ENCODE measurements around the gene EFTUD2. TPM values are rescaled to one million over a fixed set of nuclear protein-coding genes. Genes with fewer than 3 reads are reported as not detected.
"Not testable (repeated sequence)": the region's sequence is repeated elsewhere in the genome, so short reads cannot be mapped to it uniquely, and the experiment has no call there.

Gene EFTUD2
- 100 to 1,000 TPM in 1 of 12 donors, 10 to 100 TPM in 10, not detected in 1; 59.8 to 132 (median 68.8) TPM for polyA plus RNA-seq (ENCODE audit: insufficient read length in 12 of 12)
- long read RNA-seq, donor 1, full-length matches to known transcripts = 1 of 1 reads
- long read RNA-seq, donor 1, partial matches to known transcripts = 0 of 1 reads
- long read RNA-seq, donor 1, other reads (novel, unspliced or antisense) = 0 of 1 reads
- long read RNA-seq, donor 2, full-length matches to known transcripts = 7 of 19 reads
- long read RNA-seq, donor 2, partial matches to known transcripts = 12 of 19 reads
- long read RNA-seq, donor 2, other reads (novel, unspliced or antisense) = 0 of 19 reads
- long read RNA-seq, donor 3, full-length matches to known transcripts = 5 of 5 reads
- long read RNA-seq, donor 3, partial matches to known transcripts = 0 of 5 reads
- long read RNA-seq, donor 3, other reads (novel, unspliced or antisense) = 0 of 5 reads
- long read RNA-seq, donor 4, full-length matches to known transcripts = 2 of 2 reads
- long read RNA-seq, donor 4, partial matches to known transcripts = 0 of 2 reads
- long read RNA-seq, donor 4, other reads (novel, unspliced or antisense) = 0 of 2 reads
- long read RNA-seq, donor 5, full-length matches to known transcripts = 10 of 10 reads
- long read RNA-seq, donor 5, partial matches to known transcripts = 0 of 10 reads
- long read RNA-seq, donor 5, other reads (novel, unspliced or antisense) = 0 of 10 reads
- long read RNA-seq, donor 6, full-length matches to known transcripts = 6 of 6 reads
- long read RNA-seq, donor 6, partial matches to known transcripts = 0 of 6 reads
- long read RNA-seq, donor 6, other reads (novel, unspliced or antisense) = 0 of 6 reads
- long read RNA-seq, donor 7, full-length matches to known transcripts = 5 of 5 reads
- long read RNA-seq, donor 7, partial matches to known transcripts = 0 of 5 reads
- long read RNA-seq, donor 7, other reads (novel, unspliced or antisense) = 0 of 5 reads
- long read RNA-seq, donor 8, full-length matches to known transcripts = 7 of 7 reads
- long read RNA-seq, donor 8, partial matches to known transcripts = 0 of 7 reads
- long read RNA-seq, donor 8, other reads (novel, unspliced or antisense) = 0 of 7 reads
- long read RNA-seq, donor 9, full-length matches to known transcripts = 1 of 1 reads
- long read RNA-seq, donor 9, partial matches to known transcripts = 0 of 1 reads
- long read RNA-seq, donor 9, other reads (novel, unspliced or antisense) = 0 of 1 reads
- long read RNA-seq, donor 10, full-length matches to known transcripts = 7 of 7 reads
- long read RNA-seq, donor 10, partial matches to known transcripts = 0 of 7 reads
- long read RNA-seq, donor 10, other reads (novel, unspliced or antisense) = 0 of 7 reads
- long read RNA-seq, donor 11, full-length matches to known transcripts = 6 of 6 reads
- long read RNA-seq, donor 11, partial matches to known transcripts = 0 of 6 reads
- long read RNA-seq, donor 11, other reads (novel, unspliced or antisense) = 0 of 6 reads

DNA sequence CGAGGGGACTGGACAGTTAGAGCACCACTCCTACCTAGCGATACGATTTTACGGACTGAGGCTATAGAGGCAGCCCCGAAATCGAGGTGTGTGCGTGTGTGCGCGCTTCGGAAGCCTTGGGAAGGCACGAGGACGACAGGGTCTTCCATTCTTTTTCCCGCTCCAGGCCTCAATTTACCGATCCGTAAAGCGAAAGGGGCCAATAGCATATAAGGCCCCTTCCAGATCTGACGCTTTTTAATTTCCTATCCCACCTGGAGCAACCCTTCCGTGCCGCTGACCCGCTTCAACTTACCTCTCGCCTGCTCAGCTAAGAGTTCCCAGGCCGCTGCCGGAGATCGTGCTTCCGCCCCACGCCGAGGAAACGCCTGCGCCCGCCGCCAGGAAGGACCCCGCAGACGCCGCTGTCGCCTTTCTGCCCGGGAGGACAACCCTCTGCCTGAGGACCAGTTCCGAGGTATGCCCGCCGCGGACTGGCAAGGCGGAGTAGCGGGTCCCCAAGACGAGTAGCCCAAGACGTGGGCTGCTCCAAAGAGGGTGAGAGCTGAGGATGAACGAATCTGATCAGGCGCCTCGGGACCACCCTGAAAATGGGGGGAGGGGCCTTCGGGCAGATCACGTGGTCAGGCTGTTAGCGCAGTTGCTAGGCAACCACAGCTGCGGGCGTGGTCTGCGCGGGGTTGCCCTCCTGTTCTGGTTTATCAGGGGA, at the start of gene EFTUD2:
TSS of gene EFTUD2 (minus strand) at position 372 of the 709 bp plus-strand sequence. CDS start 4,924 bp downstream, outside the sequence.
- peak; percentile 96 for DNase-seq

DNA sequence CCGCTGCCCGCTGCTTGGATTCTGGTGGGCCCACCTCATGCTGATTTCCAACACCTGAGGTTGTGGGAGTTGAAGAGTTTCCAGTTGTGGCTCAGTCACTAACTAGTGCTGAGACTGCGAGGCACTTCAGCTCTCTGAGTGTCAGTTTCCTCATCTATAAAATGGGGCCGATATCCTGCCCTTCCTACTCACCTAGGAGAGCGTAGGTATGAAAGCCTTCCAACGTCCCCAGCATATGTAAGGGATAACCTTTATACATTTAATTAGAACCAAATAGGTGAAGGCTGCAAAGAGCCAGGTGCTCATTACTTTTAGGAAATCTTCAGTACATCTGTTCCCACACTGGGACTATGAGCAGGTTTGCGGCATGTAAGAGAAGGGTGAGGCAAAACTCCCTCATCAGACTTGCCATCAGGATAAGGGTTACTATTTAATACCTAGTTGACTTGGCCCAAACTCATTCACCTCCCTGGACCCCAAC, 49.1 kb upstream of the EFTUD2 start:
- no peak for DNase-seq

DNA sequence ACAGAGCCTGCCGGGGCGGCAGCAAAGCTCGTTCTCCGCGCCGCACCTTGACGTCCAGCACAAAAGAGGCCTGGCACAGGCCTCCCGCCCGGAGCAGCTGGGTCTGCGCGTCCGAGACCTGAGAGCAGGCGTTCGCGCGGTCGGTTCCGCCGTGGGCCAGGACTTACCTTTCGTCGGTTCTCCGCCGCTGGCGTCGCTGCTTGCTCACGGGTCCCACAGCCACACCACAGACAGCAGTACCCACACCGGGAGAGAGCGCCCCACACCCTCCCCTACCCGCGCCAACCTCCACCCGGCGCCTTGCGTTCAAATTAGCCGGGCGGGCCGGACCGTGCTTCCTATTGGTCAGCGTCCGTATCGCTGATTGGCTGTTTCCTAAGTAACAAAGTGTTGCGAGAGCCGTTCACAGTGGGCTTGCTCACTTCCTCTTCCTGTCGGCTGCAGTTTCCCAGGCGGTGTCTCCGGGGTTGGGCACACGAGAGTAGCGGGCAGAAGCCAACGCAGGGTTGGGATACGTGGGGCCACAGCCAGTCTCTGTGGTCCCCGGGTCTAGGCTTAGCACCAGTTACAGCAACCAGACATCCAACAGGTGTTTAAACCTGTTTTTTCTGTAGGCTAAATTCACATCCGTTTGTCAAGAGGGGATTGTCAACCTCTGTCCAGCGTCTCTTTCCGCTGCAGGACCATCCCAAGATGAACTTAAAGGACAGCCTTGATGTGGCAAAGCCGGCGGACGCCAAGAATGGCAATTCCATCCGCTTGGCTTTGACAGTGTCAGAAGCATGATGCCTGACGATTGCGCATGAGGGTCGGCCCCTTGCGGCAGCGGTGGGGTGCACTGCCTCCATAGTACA, 48.4 kb upstream of the EFTUD2 start, which contains the start of gene KIF18B:
TSS of gene KIF18B (minus strand) at position 313 of the 854 bp plus-strand sequence. CDS start 11,429 bp downstream, outside the sequence.
- DNase-seq = peak; percentile 92

DNA sequence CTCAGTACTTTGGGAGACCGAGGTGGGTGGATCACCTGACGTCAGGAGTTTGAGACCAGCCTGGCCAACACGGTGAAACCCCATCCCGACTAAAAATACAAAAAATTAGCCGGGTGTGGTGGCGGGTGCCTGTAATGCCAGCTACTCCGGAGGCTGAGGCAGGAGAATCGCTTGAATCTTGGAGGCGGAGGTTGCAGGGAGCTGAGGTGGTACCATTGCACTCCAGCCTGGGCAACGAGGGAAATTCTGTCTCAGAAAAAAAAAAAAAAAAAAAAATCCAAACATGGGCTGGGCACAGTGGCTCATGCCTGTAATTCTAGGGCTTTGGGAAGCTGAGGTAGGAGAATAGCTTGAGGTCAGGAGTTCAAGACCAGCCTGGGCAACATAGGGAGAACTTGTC, 46.4 kb upstream of the EFTUD2 start:
- DNase-seq = not testable (repeated sequence)

DNA sequence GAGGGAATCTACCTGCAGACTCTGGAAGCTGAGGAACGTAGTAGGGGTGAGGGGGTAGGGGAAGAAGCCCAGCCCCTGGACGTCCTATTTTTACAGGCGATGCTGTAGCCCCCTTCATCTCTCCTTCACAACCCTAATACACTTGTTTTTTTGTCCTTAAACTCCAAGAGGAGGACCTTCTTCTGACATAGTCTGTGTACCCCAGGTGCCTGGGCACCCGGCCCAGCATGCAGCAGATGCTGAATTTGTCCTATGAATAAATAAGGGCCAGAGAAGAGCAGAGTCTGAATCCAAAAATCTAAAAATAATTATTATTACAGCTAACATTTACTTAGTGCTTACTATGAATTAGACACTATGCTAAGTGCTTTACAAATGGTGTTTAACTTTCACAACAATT, 43.2 kb upstream of the EFTUD2 start:
- DNase-seq = no peak

DNA sequence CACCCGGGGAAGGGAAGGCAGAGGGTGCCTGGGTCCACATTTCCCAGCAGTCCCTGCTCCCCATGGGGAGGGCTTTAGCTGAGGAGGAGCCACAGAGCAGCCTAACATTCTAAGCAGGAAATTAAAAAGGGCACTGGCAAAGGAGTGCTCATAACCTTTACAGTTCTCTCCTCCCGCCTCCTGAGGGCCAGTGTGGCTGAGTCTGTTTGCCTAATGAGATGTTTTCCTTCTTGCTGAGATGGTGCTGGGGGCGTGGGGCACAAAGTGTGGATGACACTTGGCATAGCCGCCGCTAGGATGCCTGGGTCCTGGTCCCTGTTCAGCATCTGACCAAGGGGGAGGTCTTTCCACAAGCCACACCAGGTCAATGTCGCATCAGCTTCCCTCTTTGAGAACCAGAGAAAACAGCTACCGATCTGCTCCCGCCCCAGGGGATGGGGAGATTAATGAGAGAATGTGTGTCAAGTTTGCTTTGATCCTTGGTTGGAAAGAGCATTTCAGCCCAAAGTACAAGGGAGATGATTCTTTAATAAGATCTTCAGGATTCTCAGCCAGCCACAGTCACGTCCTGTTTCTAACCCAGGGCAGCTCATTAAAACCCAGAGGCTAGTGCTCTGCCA, 42.6 kb upstream of the EFTUD2 start:
- no peak for DNase-seq

DNA sequence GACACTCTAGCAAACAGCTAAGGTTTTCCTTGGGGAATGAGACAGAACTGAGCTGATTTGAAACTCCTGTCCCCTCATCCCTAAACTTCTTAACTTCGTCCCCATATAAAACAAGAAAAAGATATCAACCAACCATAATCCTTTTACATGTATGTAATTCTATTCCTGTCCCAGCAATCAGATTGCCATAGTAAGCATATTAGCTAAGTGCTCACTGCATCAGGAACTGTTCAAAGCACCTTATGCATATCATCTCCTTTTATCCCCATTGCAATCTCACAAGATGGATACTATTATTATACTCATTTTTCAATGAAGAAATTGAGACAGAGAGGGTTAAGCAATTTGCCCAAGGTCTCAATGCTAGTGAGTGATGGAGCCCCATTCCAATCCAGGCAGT, 41.5 kb upstream of the EFTUD2 start:
- no peak for DNase-seq

DNA sequence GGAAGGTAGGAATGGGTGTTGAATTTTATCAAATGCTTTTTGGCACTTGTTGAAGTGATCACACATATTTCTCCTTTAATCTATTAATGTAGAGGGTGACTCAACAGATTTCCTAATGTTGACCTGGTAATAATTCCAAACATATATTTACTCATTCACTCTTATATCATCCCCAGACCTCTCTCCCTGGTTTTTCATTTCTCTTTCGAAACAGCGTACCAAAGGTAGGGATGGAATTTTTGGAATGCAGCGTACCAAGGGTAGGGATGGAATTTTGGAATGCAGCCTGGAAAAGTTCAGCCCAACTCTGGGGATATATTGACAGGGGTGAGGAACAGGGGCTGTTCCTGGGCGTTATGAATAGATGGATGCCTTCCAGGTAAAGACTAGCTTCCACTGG, 41.1 kb upstream of the EFTUD2 start:
- DNase-seq = no peak

DNA sequence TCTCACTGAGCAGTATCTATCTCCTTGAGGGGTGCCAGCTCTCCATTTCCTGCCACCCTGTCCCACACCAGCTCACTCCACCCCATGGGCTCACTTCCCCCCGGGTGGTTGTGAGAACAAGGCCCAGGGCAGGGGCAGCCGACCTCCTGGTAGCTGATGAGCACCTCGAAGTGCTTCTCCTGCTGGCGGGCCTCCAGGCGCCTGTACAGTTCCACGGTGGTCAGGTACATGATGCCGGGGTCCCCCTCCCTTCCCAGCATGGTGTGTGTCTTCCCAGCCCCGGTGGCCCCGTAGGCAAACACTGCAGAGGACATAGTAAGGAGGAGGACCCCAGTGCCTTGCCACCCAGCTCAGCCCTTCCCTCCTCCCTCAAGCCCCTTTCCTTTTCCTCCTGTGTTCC, 35.9 kb upstream of the EFTUD2 start:
- DNase-seq = no peak

DNA sequence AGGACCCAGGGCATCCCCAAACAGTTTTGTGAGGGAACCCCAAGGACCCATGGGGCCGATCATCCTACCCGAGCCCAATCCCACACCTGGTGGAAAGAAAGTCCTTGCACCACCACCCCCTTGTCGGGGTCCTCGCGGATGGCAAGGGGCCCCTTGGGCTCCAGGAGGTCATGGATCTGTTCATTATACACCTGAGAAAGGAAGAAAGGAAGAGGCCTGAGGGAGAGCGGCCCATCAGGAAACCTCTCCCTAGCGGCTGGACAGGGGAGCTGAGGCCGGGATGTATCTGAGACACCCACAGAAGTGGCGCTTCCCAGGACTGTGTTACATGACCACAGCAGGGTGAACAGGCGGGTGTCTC, 35.5 kb upstream of the EFTUD2 start:
- no peak for DNase-seq

DNA sequence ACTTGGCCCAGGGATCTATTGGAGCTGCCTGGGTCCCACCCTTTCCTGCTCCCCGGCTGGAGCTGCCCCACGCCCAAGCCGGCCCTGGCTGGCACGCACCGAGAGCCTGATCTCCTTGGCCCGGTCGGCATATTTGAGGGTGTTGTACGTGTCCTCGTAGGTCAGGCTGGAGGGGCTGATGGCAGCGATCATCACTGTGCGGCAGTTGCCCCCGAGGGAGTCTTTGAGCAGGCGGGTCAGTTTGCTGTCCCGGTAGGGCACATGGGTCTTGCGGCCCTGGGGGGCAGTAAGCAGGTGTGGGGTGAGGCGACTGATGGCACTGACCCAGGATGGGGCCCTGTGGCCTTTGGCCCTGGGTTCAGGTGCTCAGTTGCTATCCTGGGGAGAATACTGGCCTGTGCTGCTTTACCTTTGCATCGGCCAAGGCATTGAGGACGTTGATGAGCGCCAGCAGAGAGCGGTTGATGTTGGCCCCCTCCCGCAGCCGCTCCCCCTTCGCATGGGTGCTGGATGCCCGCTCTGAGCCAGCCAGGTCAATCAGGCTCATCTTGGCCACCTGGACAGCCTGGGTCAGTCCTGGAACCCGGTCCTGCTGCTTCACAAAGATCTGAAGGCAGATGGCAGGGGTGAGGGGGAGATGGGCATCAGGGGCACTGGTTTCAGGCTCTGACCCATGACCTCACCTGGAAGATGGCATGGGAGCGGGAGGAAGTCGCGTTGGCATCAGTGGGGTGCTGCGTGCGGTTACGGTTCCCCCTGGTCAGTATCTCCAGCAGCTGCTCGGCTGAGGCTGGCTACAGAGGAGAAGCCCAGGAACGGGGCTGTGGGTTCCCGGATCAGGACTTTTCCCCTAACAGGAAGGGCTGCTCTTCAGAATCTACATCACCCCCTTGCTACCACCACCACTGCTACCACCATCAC, 34.8 kb upstream of the EFTUD2 start:
- no peak for DNase-seq

DNA sequence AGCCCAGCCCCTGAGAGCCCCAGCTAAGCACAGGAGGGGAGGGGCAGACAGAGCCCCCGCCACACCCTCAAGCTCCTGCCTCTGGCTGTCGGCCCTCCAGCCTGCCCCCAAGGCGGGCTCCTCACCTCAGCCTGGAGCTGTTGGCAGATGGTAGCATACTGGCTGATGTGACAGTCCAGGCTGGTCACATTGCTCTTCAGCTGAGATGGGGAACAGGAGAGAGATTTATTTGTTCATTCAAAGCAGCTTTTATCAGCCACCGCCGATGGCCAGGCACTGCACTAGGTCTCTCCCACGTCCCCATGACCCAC, 33.5 kb upstream of the EFTUD2 start:
- DNase-seq = no peak

DNA sequence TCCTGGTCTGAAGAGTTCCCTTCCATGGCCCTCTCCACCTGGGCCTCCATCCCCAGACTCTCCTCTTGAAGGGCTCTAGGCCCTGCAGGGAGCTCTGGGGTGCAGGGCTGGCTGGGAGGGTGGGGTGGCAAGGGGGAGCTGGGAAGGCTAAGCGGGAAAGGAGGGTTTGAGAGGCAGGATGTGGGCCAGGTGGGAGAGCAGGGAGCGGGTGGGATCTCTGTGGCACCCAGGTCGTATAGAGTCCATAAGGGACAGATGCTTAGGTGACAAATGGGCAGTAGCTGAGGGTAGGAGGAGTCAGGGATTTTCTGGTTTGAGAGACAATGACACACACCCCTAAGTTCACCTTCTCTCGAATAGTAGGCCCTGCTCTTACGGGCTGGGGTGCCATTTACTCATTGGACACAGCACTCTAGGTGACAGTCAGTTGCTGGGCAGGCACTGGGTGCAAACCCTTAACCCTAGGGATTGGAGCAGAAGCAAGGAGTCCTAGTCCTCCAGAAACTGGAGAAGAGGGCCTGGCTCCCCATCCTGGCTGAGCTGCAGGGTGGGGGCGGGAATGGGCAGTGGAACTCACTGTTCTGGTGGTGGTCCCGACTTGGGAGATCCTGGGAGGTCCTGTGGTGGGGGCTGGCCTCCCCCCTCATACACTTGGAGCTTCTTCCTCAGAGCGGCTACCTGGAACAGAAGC, 33.0 kb upstream of the EFTUD2 start:
- DNase-seq = no peak

DNA sequence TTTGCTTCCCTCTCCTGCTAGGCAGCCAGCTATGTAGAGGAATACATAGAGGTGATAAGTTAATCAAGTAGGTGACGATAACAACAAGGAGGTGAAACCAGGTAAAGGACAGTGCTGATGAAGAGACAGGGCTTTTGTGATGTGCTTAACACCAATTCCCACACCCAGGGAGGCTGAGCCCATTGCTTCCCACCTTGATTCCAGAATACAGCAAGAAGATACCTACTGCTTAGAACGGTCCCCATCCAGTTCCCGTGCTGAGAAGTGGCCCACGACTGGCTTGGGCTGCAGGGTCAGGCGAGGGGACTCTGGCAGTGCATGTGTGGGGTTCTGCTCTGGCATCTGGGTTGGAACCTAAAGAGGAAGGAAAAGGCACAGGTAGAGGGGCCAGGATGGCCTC, 32.1 kb upstream of the EFTUD2 start:
- no peak for DNase-seq

DNA sequence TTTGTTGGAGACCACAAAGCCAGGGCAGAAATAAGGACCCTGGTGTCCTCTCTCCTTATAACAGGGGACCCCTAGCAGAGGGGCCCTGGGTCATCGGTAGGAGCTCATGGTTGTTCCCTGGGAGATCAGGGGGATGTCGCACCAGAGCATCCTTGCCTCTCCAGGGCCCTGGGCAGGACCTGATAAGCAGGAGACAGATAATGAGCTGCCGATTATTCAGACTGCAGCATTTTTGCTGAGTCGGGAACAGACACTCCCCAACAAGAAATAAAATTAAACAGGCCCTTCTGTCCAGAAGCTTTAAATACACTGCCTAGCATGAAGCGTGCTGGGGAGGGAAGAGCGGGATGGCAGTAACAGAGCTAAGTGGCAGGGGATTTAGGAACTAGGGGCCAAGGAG, 31.4 kb upstream of the EFTUD2 start:
- no peak for DNase-seq

DNA sequence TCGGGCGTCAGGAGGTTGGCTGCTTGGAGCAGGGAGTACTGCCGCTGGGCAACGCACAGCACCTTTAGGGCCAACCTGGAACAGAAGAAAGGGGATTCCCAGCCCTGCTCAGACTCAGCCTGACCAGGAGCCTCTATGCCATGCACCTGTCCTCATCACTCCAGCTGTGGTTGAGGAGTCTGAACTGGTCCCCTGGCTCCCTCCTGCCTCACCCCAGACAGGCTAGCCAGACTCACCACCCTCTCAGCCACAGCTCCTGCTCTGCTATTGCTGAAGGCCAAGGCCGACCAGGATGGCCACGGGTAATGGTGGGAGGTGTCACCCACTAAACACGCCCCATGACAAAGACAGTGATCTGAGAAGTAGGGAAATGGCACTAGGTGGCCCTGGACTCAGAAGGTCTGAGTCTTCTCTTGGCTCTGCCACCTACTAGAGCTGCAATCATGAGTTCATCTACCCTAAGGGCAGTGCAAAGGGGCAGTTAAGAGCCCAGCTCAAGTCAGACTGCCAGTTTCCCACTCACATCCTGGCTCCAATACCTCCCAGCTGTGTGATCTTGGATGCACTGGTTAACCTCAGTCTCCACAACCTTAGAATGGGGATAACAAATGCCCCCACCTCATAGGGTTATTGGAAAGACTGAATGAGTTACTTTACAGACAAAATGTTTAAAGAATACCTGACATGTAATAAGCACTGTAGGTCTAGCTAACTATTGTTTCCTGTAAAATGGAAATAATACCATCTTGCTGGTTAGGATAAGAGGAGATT, 29.9 kb upstream of the EFTUD2 start:
- DNase-seq = no peak

DNA sequence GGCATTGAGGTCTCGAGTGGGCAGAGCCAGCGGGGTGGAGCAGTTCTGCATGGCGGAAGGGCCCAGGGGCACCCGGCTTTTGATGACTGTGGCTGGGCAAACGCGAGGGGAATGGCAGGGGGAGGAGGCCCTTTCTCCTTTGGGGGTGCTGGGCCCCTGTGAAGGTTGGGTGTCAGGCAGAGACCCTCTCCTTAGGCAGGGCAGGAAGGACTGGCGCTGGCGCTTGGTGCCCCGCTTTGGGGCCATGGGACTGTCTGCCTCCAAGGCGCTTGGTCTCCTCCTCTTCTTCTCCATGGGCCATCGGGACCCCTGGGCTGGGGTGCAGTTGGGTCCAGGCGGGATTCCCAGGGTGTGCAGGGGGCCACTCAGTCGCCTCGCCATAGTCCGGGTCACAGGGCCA, 28.9 kb upstream of the EFTUD2 start:
- DNase-seq = no peak
